ENCODE data around the gene RTN4.

The RTN4 gene

GRCh38 chr2:55043841-55044240 is 6.4 kb downstream of the RTN4 start:
- ATAC-seq (ENCODE audit: insufficient read depth, low read depth) (no peak), DNase-seq (no peak)
- no peak overlapping the region for H3K27ac ChIP-seq (ENCODE audit: low read length)
- H3K4me3 ChIP-seq (ENCODE audit: low read depth in 1 of 2, low read length in 2 of 2): no peak overlapping the region
- H3K9me3 ChIP-seq (ENCODE audit: insufficient read depth, low read length, severe bottlenecking): no peaks in the 10 kb centered on the region
- H4K20me1 ChIP-seq (ENCODE audit: insufficient read depth, low read length): peaks cover 61% of the 10 kb centered on the region
- H3K4me1 ChIP-seq (ENCODE audit: insufficient read depth, low read length): peaks cover 49% of the 10 kb centered on the region
- H3K36me3 ChIP-seq (ENCODE audit: insufficient read depth, low read length): peaks cover 19% of the 10 kb centered on the region
- no peak overlapping the region for H3K9ac ChIP-seq (ENCODE audit: low read depth, low read length)
- peak overlapping the region; percentile 82; the same call in 1 of the 2 replicates for H3K4me2 ChIP-seq (ENCODE audit: insufficient read depth, low read length)
- H3K27me3 ChIP-seq (ENCODE audit: insufficient read depth, low read length, poor library complexity): no peaks in the 10 kb centered on the region
- no peak overlapping the region for H2AFZ ChIP-seq (ENCODE audit: low read depth, low read length)
- TF ChIP-seq EZH2 (IDR thresholded peaks at IDR 0.05; ENCODE audit: borderline replicate concordance, low read depth, low read length, severe bottlenecking) (no peak), CTCF (IDR thresholded peaks at IDR 0.05; ENCODE audit: borderline replicate concordance, extremely low read depth, low read length, poor library complexity, severe bottlenecking) (no peak)
- H3K79me2 ChIP-seq (ENCODE audit: insufficient read depth, low read length): peaks cover 99% of the 10 kb centered on the region

- Histone ChIP-seq H3K4me3 (ENCODE audit: low read depth in 1 of 2, low read length in 2 of 2) (no peak overlapping the region), H3K4me2 (ENCODE audit: insufficient read depth, low read length) (0 out of 2 replicates have a peak overlapping the region, but pooled peaks have one; percentile 6), H3K27me3 (ENCODE audit: insufficient read depth, low read length, poor library complexity) (no peaks in the 10 kb centered on the region), H3K9ac (ENCODE audit: low read depth, low read length) (no peak overlapping the region), H3K27ac (ENCODE audit: low read length) (no peak overlapping the region), H3K79me2 (ENCODE audit: insufficient read depth, low read length) (peaks cover 100% of the 10 kb centered on the region), H2AFZ (ENCODE audit: low read depth, low read length) (no peak overlapping the region), H3K9me3 (ENCODE audit: insufficient read depth, low read length, severe bottlenecking) (peaks cover 2% of the 10 kb centered on the region), H3K36me3 (ENCODE audit: insufficient read depth, low read length) (no peaks in the 10 kb centered on the region; the same call in 1 of the 2 replicates), H4K20me1 (ENCODE audit: insufficient read depth, low read length) (peaks cover 64% of the 10 kb centered on the region; the same call in 1 of the 2 replicates), H3K4me1 (ENCODE audit: insufficient read depth, low read length) (peaks cover 16% of the 10 kb centered on the region)
- DNase-seq (no peak), ATAC-seq (ENCODE audit: insufficient read depth, low read depth) (no peak)
- no peak for TF ChIP-seq CTCF (IDR thresholded peaks at IDR 0.05; ENCODE audit: borderline replicate concordance, extremely low read depth, low read length, poor library complexity, severe bottlenecking)
- TF ChIP-seq EZH2 (IDR thresholded peaks at IDR 0.05; ENCODE audit: borderline replicate concordance, low read depth, low read length, severe bottlenecking): no peak
These were observed 11.8 kb downstream of the RTN4 start for GRCh38 chr2:55038428-55038827.

GRCh38 chr2:55035716-55036115 is 14.5 kb downstream of the RTN4 start:
- H3K4me1 ChIP-seq (ENCODE audit: insufficient read depth, low read length): peaks cover 15% of the 10 kb centered on the region
- no peak overlapping the region for H3K9ac ChIP-seq (ENCODE audit: low read depth, low read length)
- no peak overlapping the region for H3K4me3 ChIP-seq (ENCODE audit: low read depth in 1 of 2, low read length in 2 of 2)
- H3K4me2 ChIP-seq (ENCODE audit: insufficient read depth, low read length): no peak overlapping the region
- DNase-seq: no peak
- no peak for TF ChIP-seq CTCF (IDR thresholded peaks at IDR 0.05; ENCODE audit: borderline replicate concordance, extremely low read depth, low read length, poor library complexity, severe bottlenecking)
- TF ChIP-seq EZH2 (IDR thresholded peaks at IDR 0.05; ENCODE audit: borderline replicate concordance, low read depth, low read length, severe bottlenecking): no peak
- peaks cover 2% of the 10 kb centered on the region for H3K9me3 ChIP-seq (ENCODE audit: insufficient read depth, low read length, severe bottlenecking)
- no peaks in the 10 kb centered on the region for H3K27me3 ChIP-seq (ENCODE audit: insufficient read depth, low read length, poor library complexity)
- no peak overlapping the region for H3K27ac ChIP-seq (ENCODE audit: low read length)
- ATAC-seq (ENCODE audit: insufficient read depth, low read depth): no peak
- H3K36me3 ChIP-seq (ENCODE audit: insufficient read depth, low read length): peaks cover 3% of the 10 kb centered on the region; the same call in 1 of the 2 replicates
- peaks cover 81% of the 10 kb centered on the region for H4K20me1 ChIP-seq (ENCODE audit: insufficient read depth, low read length)
- H2AFZ ChIP-seq (ENCODE audit: low read depth, low read length): no peak overlapping the region
- peaks cover 100% of the 10 kb centered on the region for H3K79me2 ChIP-seq (ENCODE audit: insufficient read depth, low read length)
